Stomach smooth muscle (tissue), 2 donors: Measurements from ENCODE around the gene UBFD1.

Experiments
- H3K27ac ChIP-seq: one replicate; pipeline ENCODE4 v1.7.0; 2013; ENCODE audit warnings: mild to moderate bottlenecking, low read length, inconsistent platforms
- H3K27me3 ChIP-seq, 2 donors: one replicate each; pipeline ENCODE4 v1.7.0; 2013; ENCODE audit warnings: low read length in 2 of 2; ENCODE audit not compliant: insufficient read depth in 2 of 2, control insufficient read depth in 1 of 2
- H3K36me3 ChIP-seq, 2 donors: one replicate each; pipeline ENCODE4 v1.7.0; 2013; ENCODE audit warnings: low read length in 2 of 2; ENCODE audit not compliant: control insufficient read depth in 2 of 2, insufficient read depth in 2 of 2
- H3K4me1 ChIP-seq: one replicate; pipeline ENCODE4 v1.7.0; 2013; ENCODE audit warnings: low read length; ENCODE audit not compliant: control insufficient read depth, insufficient read depth
- H3K4me3 ChIP-seq, 2 donors: one replicate each; pipeline ENCODE4 v1.7.0; 2013; ENCODE audit warnings: low read length in 2 of 2
- H3K9ac ChIP-seq, 2 donors: one replicate each; pipeline ENCODE4 v1.7.0; 2013; ENCODE audit warnings: low read length in 2 of 2, mild to moderate bottlenecking in 1 of 2
- H3K9me3 ChIP-seq, 2 donors: one replicate each; pipeline ENCODE4 v1.7.0; 2013; ENCODE audit warnings: low read length in 2 of 2; ENCODE audit not compliant: control insufficient read depth in 2 of 2
- donor health status: healthy.
- donor health status: Pancreatic carcinoma.

Gene UBFD1

DNA sequence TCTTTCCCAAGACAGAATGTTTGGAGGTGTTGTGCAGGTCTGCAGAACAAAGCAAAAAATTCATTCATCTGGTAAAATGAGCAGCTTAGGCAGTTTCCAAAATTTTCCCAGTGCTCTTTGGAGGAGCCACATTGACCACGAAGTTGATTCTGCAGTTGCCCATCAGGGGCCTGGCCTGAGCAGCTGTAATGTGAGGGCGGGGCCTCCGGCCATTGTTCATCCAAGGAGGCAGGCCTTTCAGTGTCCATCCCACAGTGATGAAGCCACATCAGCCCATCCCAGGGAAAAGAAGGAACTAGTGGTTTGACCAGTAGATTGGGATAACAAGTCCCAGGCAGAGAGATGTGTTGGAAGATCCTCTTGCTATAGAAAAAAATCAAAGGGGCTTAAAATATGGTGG is 10.1 kb downstream of the UBFD1 start:
- Histone ChIP-seq H3K36me3 (peaks cover 60 to 69% of the 10 kb centered on the region in 2 donors), H3K9ac (no peak overlapping the region), H3K27me3 (no peaks in the 10 kb centered on the region), H3K9me3 (no peaks in the 10 kb centered on the region), H3K4me3 (no peak overlapping the region), H3K4me1 (no peaks in the 10 kb centered on the region), H3K27ac (no peak overlapping the region)

DNA sequence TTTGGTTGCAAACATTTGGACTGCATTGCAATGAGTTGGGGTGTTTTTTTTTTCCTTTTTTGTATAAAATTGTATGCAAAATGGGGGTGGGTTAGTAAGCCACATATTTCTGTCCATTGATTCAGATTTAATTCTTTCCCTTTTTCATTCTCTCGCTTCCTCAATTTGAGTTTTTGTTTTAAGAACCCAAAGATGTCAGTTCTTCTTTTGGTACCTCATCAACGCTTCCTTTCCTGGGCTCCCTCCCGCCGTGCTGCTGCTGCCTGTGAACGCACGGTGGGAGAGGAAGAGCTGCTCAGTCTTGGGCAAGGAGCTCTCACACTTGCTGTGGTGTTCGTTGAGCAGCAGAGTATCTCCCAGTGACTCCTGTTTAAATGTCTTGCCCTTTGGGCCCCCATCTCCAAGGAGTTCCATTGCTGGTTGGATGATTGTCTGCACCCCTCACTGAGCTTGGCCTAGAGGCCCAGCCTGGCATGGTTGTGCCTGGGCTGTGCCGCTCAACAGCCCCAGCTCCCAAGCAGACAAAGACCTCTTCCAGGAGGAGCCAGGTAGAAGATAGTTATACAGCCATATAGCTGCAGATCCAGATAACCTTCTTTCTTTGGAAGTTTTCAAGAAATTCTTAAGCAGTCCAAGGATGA is 13.6 kb downstream of the UBFD1 start:
- no peaks in the 10 kb centered on the region for H3K4me1 ChIP-seq
- H3K27ac ChIP-seq, result no peak overlapping the region
- H3K9ac ChIP-seq, result no peak overlapping the region
- H3K36me3 ChIP-seq, result peaks cover 40 to 58% of the 10 kb centered on the region in 2 donors
- no peaks in the 10 kb centered on the region for H3K9me3 ChIP-seq
- no peaks in the 10 kb centered on the region for H3K27me3 ChIP-seq
- no peak overlapping the region for H3K4me3 ChIP-seq

DNA sequence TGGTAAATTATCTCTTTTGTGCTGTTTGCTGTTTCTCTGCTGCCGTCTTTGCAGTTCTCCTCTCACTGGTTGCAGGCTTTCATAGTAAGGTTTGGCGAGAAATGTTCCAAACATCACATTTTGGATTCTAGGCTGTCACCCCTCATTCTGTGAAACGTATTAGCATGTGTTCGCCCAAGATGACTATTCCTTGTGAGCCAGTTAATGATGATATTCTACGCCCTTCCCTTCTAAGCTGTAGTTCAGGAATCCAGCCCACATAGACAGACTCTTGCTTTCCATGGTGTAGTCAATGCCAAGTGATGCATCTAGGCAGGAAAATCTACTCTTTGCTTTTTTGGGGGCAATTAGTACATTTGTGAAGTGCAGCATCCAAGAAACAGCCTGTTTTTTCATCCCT is 14.4 kb downstream of the UBFD1 start:
- no peaks in the 10 kb centered on the region for H3K9me3 ChIP-seq
- H3K4me3 ChIP-seq, result no peak overlapping the region
- H3K4me1 ChIP-seq, result no peaks in the 10 kb centered on the region
- H3K27me3 ChIP-seq, result no peaks in the 10 kb centered on the region
- no peak overlapping the region for H3K27ac ChIP-seq
- H3K36me3 ChIP-seq, result peaks cover 37 to 58% of the 10 kb centered on the region in 2 donors
- no peak overlapping the region for H3K9ac ChIP-seq

DNA sequence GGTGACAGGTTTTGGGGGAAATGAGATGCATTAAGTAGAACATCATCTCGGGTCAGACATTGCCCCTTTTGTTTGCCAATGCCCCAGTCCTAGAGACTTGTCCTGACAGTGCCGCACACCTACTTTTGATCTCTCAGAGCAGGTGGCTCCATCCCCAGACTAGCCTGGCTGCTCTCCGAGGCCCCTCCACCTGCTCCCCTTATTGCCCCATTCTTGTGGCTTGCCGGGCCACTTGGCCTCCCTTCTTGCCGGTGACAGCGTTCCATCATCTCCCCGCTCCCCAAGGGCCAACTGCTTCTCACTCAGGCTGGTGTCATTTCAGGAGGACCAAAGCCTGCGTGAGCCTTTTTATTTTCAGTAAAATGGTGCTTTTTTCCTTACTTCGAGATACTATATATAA is 14.9 kb downstream of the UBFD1 start:
- Histone ChIP-seq H3K36me3 (peaks cover 32 to 56% of the 10 kb centered on the region in 2 donors), H3K27me3 (no peaks in the 10 kb centered on the region), H3K4me3 (no peak overlapping the region), H3K9ac (no peak overlapping the region), H3K27ac (no peak overlapping the region), H3K9me3 (no peaks in the 10 kb centered on the region), H3K4me1 (no peaks in the 10 kb centered on the region)

- Histone ChIP-seq H3K4me1 (no peaks in the 10 kb centered on the region), H3K36me3 (peaks cover 31 to 54% of the 10 kb centered on the region in 2 donors), H3K9ac (no peak overlapping the region), H3K27me3 (no peaks in the 10 kb centered on the region), H3K9me3 (no peaks in the 10 kb centered on the region), H3K4me3 (no peak overlapping the region), H3K27ac (no peak overlapping the region)
Measured at GRCh38 chr16:23573817-23574216, 16.3 kb downstream of the UBFD1 start.

GRCh38 chr16:23575834-23576233 is 18.3 kb downstream of the UBFD1 start:
- Histone ChIP-seq H3K4me3 (no peak overlapping the region), H3K27me3 (no peaks in the 10 kb centered on the region), H3K9me3 (no peaks in the 10 kb centered on the region), H3K4me1 (no peaks in the 10 kb centered on the region), H3K9ac (no peak overlapping the region), H3K36me3 (peaks cover 40 to 61% of the 10 kb centered on the region in 2 donors), H3K27ac (no peak overlapping the region)

- Histone ChIP-seq H3K36me3 (peaks cover 30 to 53% of the 10 kb centered on the region in 2 donors), H3K9ac (no peak overlapping the region), H3K9me3 (no peaks in the 10 kb centered on the region), H3K4me1 (no peaks in the 10 kb centered on the region), H3K27me3 (no peaks in the 10 kb centered on the region), H3K4me3 (no peak overlapping the region), H3K27ac (no peak overlapping the region)
Measured at GRCh38 chr16:23577493-23577892, 20.0 kb downstream of the UBFD1 start.

- Histone ChIP-seq H3K4me3 (no peak overlapping the region), H3K27me3 (no peaks in the 10 kb centered on the region), H3K4me1 (no peaks in the 10 kb centered on the region), H3K36me3 (peaks cover 30 to 49% of the 10 kb centered on the region in 2 donors), H3K9me3 (no peaks in the 10 kb centered on the region), H3K9ac (no peak overlapping the region), H3K27ac (no peak overlapping the region)
Measured at GRCh38 chr16:23578101-23578830, 20.7 kb downstream of the UBFD1 start.

GRCh38 chr16:23579371-23579770 is 21.8 kb downstream of the UBFD1 start:
- no peaks in the 10 kb centered on the region for H3K27me3 ChIP-seq
- H3K4me1 ChIP-seq, result no peaks in the 10 kb centered on the region
- no peaks in the 10 kb centered on the region for H3K9me3 ChIP-seq
- H3K27ac ChIP-seq, result no peak overlapping the region
- no peak overlapping the region for H3K4me3 ChIP-seq
- H3K36me3 ChIP-seq, result peaks cover 31 to 46% of the 10 kb centered on the region in 2 donors
- no peak overlapping the region for H3K9ac ChIP-seq

GRCh38 chr16:23580391-23580790 is 22.9 kb downstream of the UBFD1 start:
- Histone ChIP-seq H3K36me3 (peaks cover 36 to 48% of the 10 kb centered on the region in 2 donors), H3K4me1 (no peaks in the 10 kb centered on the region), H3K27me3 (no peaks in the 10 kb centered on the region), H3K9ac (no peak overlapping the region), H3K4me3 (no peak overlapping the region), H3K27ac (no peak overlapping the region), H3K9me3 (no peaks in the 10 kb centered on the region)

DNA sequence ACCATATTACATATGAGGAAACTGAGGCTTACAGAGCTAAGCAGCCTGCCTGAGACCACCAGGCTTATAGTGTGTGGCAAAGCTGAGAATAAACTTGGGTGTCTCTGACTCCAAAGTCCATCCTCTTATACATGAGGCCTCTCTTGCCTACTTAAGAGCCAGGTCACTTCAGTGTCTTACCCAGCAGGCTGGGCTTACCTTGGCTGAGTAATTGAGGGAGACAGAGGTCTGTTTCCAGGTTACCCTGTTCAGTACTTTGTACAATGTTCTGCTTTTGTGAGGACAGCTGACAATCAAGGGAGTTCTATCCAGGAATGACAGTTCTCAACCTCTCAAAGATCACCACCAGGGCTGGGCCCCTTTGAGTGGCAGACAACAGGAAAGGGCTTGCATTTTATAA is 24.2 kb downstream of the UBFD1 start:
- no peaks in the 10 kb centered on the region for H3K4me1 ChIP-seq
- no peak overlapping the region for H3K9ac ChIP-seq
- no peaks in the 10 kb centered on the region for H3K9me3 ChIP-seq
- H3K36me3 ChIP-seq, result peaks cover 41 to 48% of the 10 kb centered on the region in 2 donors
- no peaks in the 10 kb centered on the region for H3K27me3 ChIP-seq
- no peak overlapping the region for H3K4me3 ChIP-seq
- H3K27ac ChIP-seq, result no peak overlapping the region
